Trophoblast cell (in vitro differentiated cells and primary cell): ENCODE results near the gene XPO6.
"Not testable (repeated sequence)": the region's sequence is repeated elsewhere in the genome, so short reads cannot be mapped to it uniquely, and the experiment has no call there.

Experiments used
- DNase-seq, 2 donors: peaks; one replicate each; pipeline ENCODE4 v3.0.0-alpha.2; 2016
- H2AFZ ChIP-seq: 2 replicates; pipeline ENCODE4 v1.6.1; 2013; ENCODE audit warnings: low read length, moderate library complexity, mild to moderate bottlenecking; ENCODE audit not compliant: insufficient read depth, poor library complexity
- H2AK5ac ChIP-seq: 2 replicates; pipeline ENCODE4 v1.6.1; 2013; ENCODE audit warnings: mild to moderate bottlenecking, low read length
- H2BK120ac ChIP-seq: 2 replicates; pipeline ENCODE4 v1.6.1; 2013; ENCODE audit warnings: low read length, mild to moderate bottlenecking, moderate library complexity; ENCODE audit not compliant: insufficient read depth, poor library complexity
- H2BK12ac ChIP-seq: 2 replicates; pipeline ENCODE4 v1.6.1; 2013; ENCODE audit warnings: mild to moderate bottlenecking, low read length, moderate library complexity
- H2BK5ac ChIP-seq: 2 replicates; pipeline ENCODE4 v1.6.1; 2013; ENCODE audit warnings: low read length, low read depth, moderate library complexity, mild to moderate bottlenecking; ENCODE audit not compliant: poor library complexity
- H3K14ac ChIP-seq: 2 replicates; pipeline ENCODE4 v1.6.1; 2013; ENCODE audit warnings: mild to moderate bottlenecking, low read length
- H3K18ac ChIP-seq: 2 replicates; pipeline ENCODE4 v1.6.1; 2013; ENCODE audit warnings: mild to moderate bottlenecking, low read length
- H3K23ac ChIP-seq: 2 replicates; pipeline ENCODE4 v1.6.1; 2013; ENCODE audit warnings: low read length
- H3K27ac ChIP-seq: 2 replicates; pipeline ENCODE4 v1.5.1; 2013; ENCODE audit warnings: low read depth, mild to moderate bottlenecking, inconsistent platforms, low read length, moderate library complexity
- H3K27me3 ChIP-seq: 2 replicates; pipeline ENCODE4 v1.6.1; 2013; ENCODE audit warnings: inconsistent platforms, mild to moderate bottlenecking, low read length, moderate library complexity; ENCODE audit not compliant: insufficient read depth
- H3K36me3 ChIP-seq, 2 experiments: 1 replicate in 1 of 2; 2 replicates in 1 of 2; pipeline ENCODE4 v1.6.1; 2013; ENCODE audit warnings: low read length in 2 of 2, mild to moderate bottlenecking in 2 of 2, moderate library complexity in 1 of 2; ENCODE audit not compliant: insufficient read depth in 2 of 2, control insufficient read depth in 1 of 2
- H3K4ac ChIP-seq: 2 replicates; pipeline ENCODE4 v1.6.1; 2013; ENCODE audit warnings: low read depth, mild to moderate bottlenecking, low read length, moderate library complexity
- H3K4me1 ChIP-seq, 2 experiments: 1 replicate in 1 of 2; 2 replicates in 1 of 2; pipeline ENCODE4 v1.6.1; 2013; ENCODE audit warnings: low read length in 2 of 2, mild to moderate bottlenecking in 2 of 2, moderate library complexity in 1 of 2; ENCODE audit not compliant: insufficient read depth in 2 of 2, control insufficient read depth in 1 of 2
- H3K4me2 ChIP-seq: 2 replicates; pipeline ENCODE4 v1.6.1; 2013; ENCODE audit warnings: inconsistent platforms, mild to moderate bottlenecking, low read length, moderate library complexity
- H3K4me3 ChIP-seq: 2 replicates; pipeline ENCODE4 v1.5.1; 2013; ENCODE audit warnings: mild to moderate bottlenecking, low read depth, low read length, inconsistent platforms
- H3K79me1 ChIP-seq: one replicate; pipeline ENCODE4 v1.6.1; 2013; ENCODE audit warnings: low read length
- H3K79me2 ChIP-seq: 2 replicates; pipeline ENCODE4 v1.6.1; 2013; ENCODE audit warnings: low read length, mild to moderate bottlenecking; ENCODE audit not compliant: control insufficient read depth, insufficient read depth, poor library complexity
- H3K9ac ChIP-seq: 2 replicates; pipeline ENCODE4 v1.6.1; 2013; ENCODE audit warnings: mild to moderate bottlenecking, low read length
- H3K9me3 ChIP-seq: 2 replicates; pipeline ENCODE4 v1.6.1; 2013; ENCODE audit warnings: low read depth, mild to moderate bottlenecking, control low read depth, inconsistent platforms, low read length; ENCODE audit not compliant: insufficient read depth
- H4K12ac ChIP-seq: 2 replicates; pipeline ENCODE4 v1.6.1; 2013; ENCODE audit warnings: low read depth, mild to moderate bottlenecking, low read length, moderate library complexity
- H4K8ac ChIP-seq: 2 replicates; pipeline ENCODE4 v1.6.1; 2013; ENCODE audit warnings: low read depth, mild to moderate bottlenecking, low read length, moderate library complexity
- H4K91ac ChIP-seq: one replicate; pipeline ENCODE4 v1.6.1; 2013; ENCODE audit warnings: low read depth, mild to moderate bottlenecking, low read length, moderate library complexity
- WGBS: extraction: QIAGEN DNeasy Blood & Tissue Kit; methylation state at CpG from one replicate; pipeline ENCODE4 v1.1.7; 2013; ENCODE audit warnings: missing lambda C conversion rate; ENCODE audit not compliant: insufficient read length, insufficient coverage; ENCODE audit errors: extremely low coverage; 5-methylcytosine and 5-hydroxymethylcytosine counted together

The XPO6 gene

DNA sequence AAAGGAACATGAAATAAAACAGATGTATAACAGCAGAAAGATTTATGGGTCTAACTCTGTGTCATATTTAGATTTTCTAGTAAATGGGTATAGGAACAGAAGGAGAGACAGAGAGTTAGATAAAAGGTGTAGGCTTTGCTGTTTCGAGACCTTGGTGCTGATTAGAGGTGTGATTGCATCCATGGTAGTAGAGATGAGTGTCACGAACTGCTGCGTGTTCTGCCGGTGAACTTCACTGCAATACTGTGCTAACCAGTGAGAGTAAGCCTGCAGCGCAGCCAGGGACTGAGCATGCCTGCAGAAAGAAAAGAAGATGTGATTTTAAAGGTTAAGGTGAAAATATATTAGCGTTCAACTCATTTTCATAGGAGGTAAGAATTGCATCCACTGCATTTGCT, 94.6 kb downstream of the XPO6 start:
- Histone ChIP-seq H4K91ac (no peak overlapping the region), H2AK5ac (no peak overlapping the region), H4K8ac (no peak overlapping the region), H3K9ac (no peak overlapping the region), H3K4ac (no peak overlapping the region), H2BK120ac (no peak overlapping the region), H3K14ac (no peak overlapping the region), H3K23ac (no peak overlapping the region), H3K9me3 (no peaks in the 10 kb centered on the region), H2AFZ (no peak overlapping the region), H3K18ac (no peak overlapping the region), H3K27ac (no peak overlapping the region), H3K79me2 (no peaks in the 10 kb centered on the region), H2BK12ac (no peak overlapping the region), H2BK5ac (no peak overlapping the region), H3K79me1 (no peaks in the 10 kb centered on the region), H4K12ac (no peak overlapping the region), H3K36me3 (peaks cover 6 to 34% of the 10 kb centered on the region in 2 experiments), H3K27me3 (no peaks in the 10 kb centered on the region), H3K4me3 (no peak overlapping the region), H3K4me1 (peaks cover 4 to 7% of the 10 kb centered on the region in 2 experiments), H3K4me2 (no peak overlapping the region)
- no peak for DNase-seq
- no CpG with 5 or more reads among the region's 6 CpGs for WGBS

DNA sequence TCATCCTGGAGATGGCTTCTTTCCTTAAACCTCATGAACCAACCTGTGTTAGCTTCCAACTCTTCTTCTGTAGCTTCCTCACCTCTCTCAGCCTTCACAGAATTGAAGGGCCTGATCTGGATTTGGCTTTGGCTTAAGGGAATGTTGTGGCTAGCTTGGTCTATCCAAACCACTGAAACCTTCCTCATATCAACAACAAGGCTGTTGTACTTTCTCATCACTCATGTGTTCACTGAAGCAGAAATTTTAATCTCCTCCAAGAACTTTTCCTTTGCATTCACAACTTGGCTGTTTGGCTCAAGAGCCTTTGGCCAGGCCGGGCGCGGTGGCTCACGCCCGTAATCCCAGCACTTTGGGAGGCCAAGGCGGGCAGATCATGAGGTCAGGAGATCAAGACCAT, 95.9 kb downstream of the XPO6 start:
- H3K9me3 ChIP-seq, H2BK5ac ChIP-seq, H2AK5ac ChIP-seq, H3K79me1 ChIP-seq, H3K14ac ChIP-seq, H3K27me3 ChIP-seq, H3K4ac ChIP-seq, H2AFZ ChIP-seq, H3K27ac ChIP-seq, H4K91ac ChIP-seq, DNase-seq, H3K79me2 ChIP-seq, H4K12ac ChIP-seq, H3K18ac ChIP-seq, H3K23ac ChIP-seq, H3K4me2 ChIP-seq, H3K4me3 ChIP-seq, H2BK120ac ChIP-seq, H3K9ac ChIP-seq, H2BK12ac ChIP-seq, H4K8ac ChIP-seq: not testable (repeated sequence)
- peaks cover 9 to 13% of the 10 kb centered on the region in 2 experiments for H3K4me1 ChIP-seq
- peaks cover 6 to 27% of the 10 kb centered on the region in 2 experiments for H3K36me3 ChIP-seq
- no CpG with 5 or more reads among the region's 6 CpGs for WGBS

GRCh38 chr16:28112908-28113307, 98.9 kb downstream of the XPO6 start:
- no peak overlapping the region for H2AK5ac ChIP-seq

DNA sequence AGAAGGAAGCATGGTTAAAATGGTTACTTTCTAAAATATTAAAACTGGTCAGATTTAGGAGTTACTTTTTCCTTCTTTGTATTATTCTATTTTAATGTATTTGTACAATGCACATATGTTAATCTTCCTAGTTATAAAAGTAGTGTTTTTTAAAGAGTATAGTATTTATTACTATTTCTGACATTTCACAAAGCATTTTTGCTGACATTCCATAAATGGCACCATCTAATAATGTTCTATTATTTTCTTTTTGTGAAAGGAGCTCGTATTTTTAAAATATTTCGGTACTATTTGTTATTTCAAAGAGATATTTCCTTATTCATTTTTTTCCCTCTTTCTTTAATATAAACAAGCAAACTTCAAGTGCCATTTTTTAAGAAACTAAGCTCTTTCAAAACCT, 100.8 kb downstream of the XPO6 start:
- no peak overlapping the region for H3K18ac ChIP-seq
- H3K14ac ChIP-seq, result no peak overlapping the region
- peaks cover 3% of the 10 kb centered on the region for H3K79me1 ChIP-seq
- no peaks in the 10 kb centered on the region for H3K27me3 ChIP-seq
- H3K36me3 ChIP-seq, result peaks cover 28 to 53% of the 10 kb centered on the region in 2 experiments
- H4K12ac ChIP-seq, result no peak overlapping the region
- H2AK5ac ChIP-seq, result no peak overlapping the region
- no peak overlapping the region for H3K9ac ChIP-seq
- no peak overlapping the region for H3K4ac ChIP-seq
- H2BK5ac ChIP-seq, result no peak overlapping the region
- no peaks in the 10 kb centered on the region for H3K79me2 ChIP-seq
- no peak overlapping the region for H2BK12ac ChIP-seq
- H3K9me3 ChIP-seq, result no peaks in the 10 kb centered on the region
- H3K4me1 ChIP-seq, result peaks cover 11 to 16% of the 10 kb centered on the region in 2 experiments
- H3K23ac ChIP-seq, result no peak overlapping the region
- H2AFZ ChIP-seq, result no peak overlapping the region
- WGBS, result no CpG with 5 or more reads among the region's 2 CpGs
- no peak overlapping the region for H4K8ac ChIP-seq
- DNase-seq, result no peak
- H4K91ac ChIP-seq, result no peak overlapping the region
- H3K4me2 ChIP-seq, result no peak overlapping the region
- no peak overlapping the region for H2BK120ac ChIP-seq
- H3K4me3 ChIP-seq, result no peak overlapping the region
- H3K27ac ChIP-seq, result no peak overlapping the region

More at GRCh38 chr16:28112908-28113307, 98.9 kb downstream of the XPO6 start:
- Histone ChIP-seq H2BK5ac (no peak overlapping the region), H3K9me3 (no peaks in the 10 kb centered on the region), H3K23ac (no peak overlapping the region), H3K27ac (no peak overlapping the region), H4K91ac (no peak overlapping the region), H4K12ac (no peak overlapping the region), H3K4me2 (no peak overlapping the region), H3K79me2 (no peaks in the 10 kb centered on the region), H3K9ac (no peak overlapping the region), H2AFZ (no peak overlapping the region), H2BK12ac (no peak overlapping the region), H3K27me3 (no peaks in the 10 kb centered on the region), H3K4me3 (no peak overlapping the region), H4K8ac (no peak overlapping the region), H3K18ac (no peak overlapping the region), H3K79me1 (peaks cover 3% of the 10 kb centered on the region), H3K4me1 (peaks cover 11 to 16% of the 10 kb centered on the region in 2 experiments), H3K4ac (no peak overlapping the region), H3K14ac (no peak overlapping the region), H2BK120ac (no peak overlapping the region), H3K36me3 (peaks cover 15 to 38% of the 10 kb centered on the region in 2 experiments)
- no CpG with 5 or more reads among the region's 10 CpGs for WGBS
- DNase-seq, result no peak
